ENCODE data around the gene CHD5. TPM values are rescaled to one million over a fixed set of nuclear protein-coding genes. Genes with fewer than 3 reads are reported as not detected.

Gene CHD5
- total RNA-seq, 1 experiment from 2014 or later = 6.1 TPM

GRCh38 chr1:6086762-6087376, 93.3 kb downstream of the CHD5 start (continued):
- TF ChIP-seq TCF7L2 (IDR thresholded peaks at IDR 0.05; ENCODE audit: borderline replicate concordance, extremely low read depth, insufficient read depth, insufficient read length) (no peak), REST (IDR thresholded peaks at IDR 0.05; ENCODE audit: low read depth) (no peak), EZH2 (IDR thresholded peaks at IDR 0.05) (no peak), RAD21 (IDR thresholded peaks at IDR 0.05; ENCODE audit: low read depth) (no peak), YY1 (IDR thresholded peaks at IDR 0.05; ENCODE audit: extremely low read depth, insufficient replicate concordance, low read depth, low read length) (no peak), EGR1 (IDR thresholded peaks at IDR 0.05; ENCODE audit: low read depth) (no peak), ZFX (IDR thresholded peaks at IDR 0.05) (no peak)

- no peak for ATAC-seq
- H3K4me3 ChIP-seq (replicated peaks in 1 of 2; ENCODE audit: low read depth in 1 of 2, low read length in 2 of 2) = no peak overlapping the region
- no peak overlapping the region for H2AFZ ChIP-seq (ENCODE audit: low read depth, low read length, poor library complexity, severe bottlenecking)
- no peaks in the 10 kb centered on the region for H3K9me3 ChIP-seq (ENCODE audit: control insufficient read depth in 1 of 2, insufficient read depth in 1 of 2, low read depth in 1 of 2, low read length in 2 of 2)
- no peaks in the 10 kb centered on the region for H3K4me1 ChIP-seq (ENCODE audit: control insufficient read depth in 1 of 2, insufficient read depth in 2 of 2, low read length in 2 of 2)
- H3K9me2 ChIP-seq (ENCODE audit: insufficient read depth) = no peaks in the 10 kb centered on the region
- H3K27me3 ChIP-seq (ENCODE audit: insufficient read depth, low read length) = no peaks in the 10 kb centered on the region
- TF ChIP-seq MAX (IDR thresholded peaks at IDR 0.05) (no peak), RAD21 (IDR thresholded peaks at IDR 0.05; ENCODE audit: low read depth) (no peak)
- H3K4me2 ChIP-seq (ENCODE audit: low read length) = no peak overlapping the region
- intact Hi-C loops (cut with micrococcal nuclease) = no loop called here
- no TSS peak for BruUV-seq (replicated peaks)
- no peak overlapping the region for H3K27ac ChIP-seq (ENCODE audit: low read depth, low read length)
- DNase-seq (ENCODE audit: low read depth, low spot score) = no peak
- H3K36me3 ChIP-seq (ENCODE audit: control insufficient read depth in 1 of 2, insufficient read depth in 2 of 2, low read length in 2 of 2) = no peaks in the 10 kb centered on the region
- ChIA-PET RAD21 (ENCODE audit: low non-redundant PET in 1 of 2, low total read pairs in 2 of 2, uncharacterized antibody in 2 of 2, unreplicated experiment in 2 of 2) (no interaction called here), CTCF (no interaction called here), POLR2A (no interaction called here)
- H4K20me1 ChIP-seq (ENCODE audit: insufficient read depth) = no peaks in the 10 kb centered on the region
- H3K9ac ChIP-seq (ENCODE audit: low read length) = no peak overlapping the region
- H3K79me2 ChIP-seq (ENCODE audit: insufficient read depth, low read length) = no peaks in the 10 kb centered on the region
These were observed 93.8 kb downstream of the CHD5 start for GRCh38 chr1:6086358-6086757.
